Keratinocyte (primary cell): ENCODE results near the gene TMEM201. TPM values are rescaled to one million over a fixed set of nuclear protein-coding genes. Genes with fewer than 3 reads are reported as not detected.

Source experiments
- DNase-seq: peaks from one replicate; pipeline ENCODE4 v3.0.0-alpha.2; 2011; ENCODE audit warnings: low read depth, missing footprints, low spot score
- FAIRE-seq: peaks from 2 replicates; lab custom pipeline; 2011; peaks lifted over from hg19 to GRCh38; lab: Jason Lieb, UNC
- H2AFZ ChIP-seq: 2 replicates; pipeline ENCODE4 v1.6.0; 2012; ENCODE audit warnings: low read length, control low read depth, inconsistent platforms; ENCODE audit not compliant: control insufficient read depth
- H3K27ac ChIP-seq: 2 replicates; pipeline ENCODE4 v1.5.1; 2011; ENCODE audit warnings: low read length; ENCODE audit not compliant: control insufficient read depth, insufficient read depth
- H3K27me3 ChIP-seq: 3 replicates; pipeline ENCODE4 v1.6.0; 2011; ENCODE audit warnings: low read length; ENCODE audit not compliant: control insufficient read depth, insufficient read depth; ENCODE audit errors: extremely low read depth
- H3K36me3 ChIP-seq, 2 experiments: 2 replicates in 1 of 2; 3 replicates in 1 of 2; pipeline ENCODE4 v1.5.1; 2011; ENCODE audit warnings: low read length in 2 of 2, mild to moderate bottlenecking in 1 of 2; ENCODE audit not compliant: control insufficient read depth in 2 of 2, insufficient read depth in 2 of 2; ENCODE audit errors: extremely low read depth in 1 of 2
- H3K4me1 ChIP-seq: 3 replicates; pipeline ENCODE4 v1.5.1; 2011; ENCODE audit warnings: low read length; ENCODE audit not compliant: control insufficient read depth, insufficient read depth; ENCODE audit errors: extremely low read depth
- H3K4me2 ChIP-seq: 3 replicates; pipeline ENCODE4 v1.6.0; 2011; ENCODE audit warnings: low read depth, low read length; ENCODE audit not compliant: control insufficient read depth, insufficient read depth; ENCODE audit errors: extremely low read depth
- H3K4me3 ChIP-seq, 3 experiments: fragments of 200-600 bp in 1 of 3; sonication (generic) in 1 of 3; 2 replicates in 2 of 3; 3 replicates in 1 of 3; pipeline ENCODE4 v1.5.1; 2011 to 2016; ENCODE audit warnings: low read length in 3 of 3, mild to moderate bottlenecking in 3 of 3, control low read depth in 2 of 3, inconsistent platforms in 1 of 3, low read depth in 1 of 3, mixed read lengths in 1 of 3, mixed run types in 1 of 3, moderate library complexity in 1 of 3; ENCODE audit not compliant: control insufficient read depth in 2 of 3, insufficient read depth in 2 of 3; ENCODE audit errors: extremely low read depth in 1 of 3
- H3K79me2 ChIP-seq: 2 replicates; pipeline ENCODE4 v1.6.0; 2012; ENCODE audit warnings: low read length; ENCODE audit not compliant: control insufficient read depth, insufficient read depth
- H3K9ac ChIP-seq: 3 replicates; pipeline ENCODE4 v1.6.0; 2011; ENCODE audit warnings: low read length; ENCODE audit not compliant: control insufficient read depth, insufficient read depth; ENCODE audit errors: extremely low read depth
- H3K9me1 ChIP-seq: 3 replicates; pipeline ENCODE4 v1.6.0; 2011; ENCODE audit warnings: low read length; ENCODE audit not compliant: control insufficient read depth, insufficient read depth; ENCODE audit errors: extremely low read depth
- H3K9me3 ChIP-seq: 2 replicates; pipeline ENCODE4 v1.5.1; 2012; ENCODE audit warnings: low read depth, low read length; ENCODE audit not compliant: control insufficient read depth
- H4K20me1 ChIP-seq: 3 replicates; pipeline ENCODE4 v1.6.0; 2011; ENCODE audit warnings: low read length; ENCODE audit not compliant: control insufficient read depth, insufficient read depth; ENCODE audit errors: extremely low read depth
- EZH2 ChIP-seq: IDR thresholded peaks from one replicate; pipeline ENCODE4 v1.6.1; 2012; ENCODE audit warnings: inconsistent platforms, mild to moderate bottlenecking, low read length, moderate library complexity
- dilution Hi-C: fragments of 300-500 bp; cut with MboI; formaldehyde crosslinking; loops from one replicate; pipeline ENCODE4 v1.7.0; 2020; ENCODE audit warnings: low sequenced_read_pairs; ENCODE audit not compliant: extremely low pct_ligation_motif_present
- polyA plus RNA-seq, 5 experiments: library from polyadenylated mRNA; depleted of rRNA in 3 of 5; stranded (reverse) in 3 of 5; stranded (forward) in 1 of 5; unstranded in 1 of 5; fragments of >200 nt; gene quantifications; 1 replicate in 1 of 5; 2 replicates in 3 of 5; 3 replicates in 1 of 5; pipeline versions ENCODE4 v1.2.1 to v1.2.3, GENCODE V29; 2011 to 2012; ENCODE audit warnings: missing spikeins in 2 of 5, low read depth in 1 of 5, low replicate concordance in 1 of 5
- TF ChIP-seq, protein P1 (sequence below), 3 experiments: IDR thresholded peaks in 1 of 3; conservative IDR thresholded peaks in 1 of 3; optimal IDR thresholded peaks in 1 of 3; 2 replicates in 2 of 3; 3 replicates in 1 of 3; pipeline versions ENCODE3 to v1.5.1; 2011; ENCODE audit warnings: low read length in 3 of 3, mild to moderate bottlenecking in 3 of 3, moderate library complexity in 2 of 3, control low read depth in 1 of 3, inconsistent platforms in 1 of 3; ENCODE audit not compliant: insufficient read depth in 2 of 3; ENCODE audit errors: extremely low read depth in 1 of 3

TMEM201 gene
- polyA plus RNA-seq, 1 donor (not counting 4 experiments of a cell fraction or from before 2014, with no cell fraction given): 1.5 TPM

DNA sequence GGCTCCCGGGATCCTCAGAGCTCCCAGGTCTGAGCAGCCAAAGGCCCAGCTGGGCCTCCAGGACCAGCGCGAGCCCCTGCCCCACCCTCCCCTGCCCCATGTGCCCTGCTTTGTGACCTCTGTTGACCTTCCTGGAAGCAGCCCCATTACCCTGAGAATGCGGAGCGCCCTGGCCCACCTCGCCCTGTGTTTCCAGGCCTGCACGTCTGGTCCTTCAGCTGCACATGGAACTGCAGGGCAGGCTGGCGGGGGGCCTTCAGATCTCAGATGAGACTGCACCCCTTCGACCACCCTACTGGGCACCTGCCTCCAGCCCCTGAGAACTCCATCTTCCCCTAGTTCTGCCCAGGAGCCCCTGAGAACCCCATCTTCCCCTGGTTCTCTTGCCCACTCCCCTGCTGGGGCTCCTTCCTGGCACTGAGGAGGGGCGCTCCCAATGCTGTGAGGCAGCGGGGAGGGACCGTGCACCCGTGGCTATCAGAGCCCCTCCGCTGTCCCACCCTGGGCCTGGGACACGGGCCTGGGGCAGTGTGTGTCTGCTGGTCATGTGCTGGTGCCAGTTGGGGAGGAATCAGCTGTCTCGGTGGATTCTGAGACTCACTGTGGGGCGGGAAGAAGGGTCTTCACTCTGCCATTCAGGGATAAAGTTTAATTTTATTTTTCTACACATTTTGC, 25.1 kb downstream of the TMEM201 start:
- TF ChIP-seq, protein P1, sequence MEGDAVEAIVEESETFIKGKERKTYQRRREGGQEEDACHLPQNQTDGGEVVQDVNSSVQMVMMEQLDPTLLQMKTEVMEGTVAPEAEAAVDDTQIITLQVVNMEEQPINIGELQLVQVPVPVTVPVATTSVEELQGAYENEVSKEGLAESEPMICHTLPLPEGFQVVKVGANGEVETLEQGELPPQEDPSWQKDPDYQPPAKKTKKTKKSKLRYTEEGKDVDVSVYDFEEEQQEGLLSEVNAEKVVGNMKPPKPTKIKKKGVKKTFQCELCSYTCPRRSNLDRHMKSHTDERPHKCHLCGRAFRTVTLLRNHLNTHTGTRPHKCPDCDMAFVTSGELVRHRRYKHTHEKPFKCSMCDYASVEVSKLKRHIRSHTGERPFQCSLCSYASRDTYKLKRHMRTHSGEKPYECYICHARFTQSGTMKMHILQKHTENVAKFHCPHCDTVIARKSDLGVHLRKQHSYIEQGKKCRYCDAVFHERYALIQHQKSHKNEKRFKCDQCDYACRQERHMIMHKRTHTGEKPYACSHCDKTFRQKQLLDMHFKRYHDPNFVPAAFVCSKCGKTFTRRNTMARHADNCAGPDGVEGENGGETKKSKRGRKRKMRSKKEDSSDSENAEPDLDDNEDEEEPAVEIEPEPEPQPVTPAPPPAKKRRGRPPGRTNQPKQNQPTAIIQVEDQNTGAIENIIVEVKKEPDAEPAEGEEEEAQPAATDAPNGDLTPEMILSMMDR (optimal IDR thresholded peaks at IDR 0.05 in 1 of 3, IDR thresholded peaks at IDR 0.05 in 1 of 3, conservative IDR thresholded peaks at IDR 0.05 in 1 of 3; ENCODE audit: extremely low read depth in 1 of 3, insufficient read depth in 2 of 3, low read length in 3 of 3): no peak
- no peak for TF ChIP-seq EZH2

DNA sequence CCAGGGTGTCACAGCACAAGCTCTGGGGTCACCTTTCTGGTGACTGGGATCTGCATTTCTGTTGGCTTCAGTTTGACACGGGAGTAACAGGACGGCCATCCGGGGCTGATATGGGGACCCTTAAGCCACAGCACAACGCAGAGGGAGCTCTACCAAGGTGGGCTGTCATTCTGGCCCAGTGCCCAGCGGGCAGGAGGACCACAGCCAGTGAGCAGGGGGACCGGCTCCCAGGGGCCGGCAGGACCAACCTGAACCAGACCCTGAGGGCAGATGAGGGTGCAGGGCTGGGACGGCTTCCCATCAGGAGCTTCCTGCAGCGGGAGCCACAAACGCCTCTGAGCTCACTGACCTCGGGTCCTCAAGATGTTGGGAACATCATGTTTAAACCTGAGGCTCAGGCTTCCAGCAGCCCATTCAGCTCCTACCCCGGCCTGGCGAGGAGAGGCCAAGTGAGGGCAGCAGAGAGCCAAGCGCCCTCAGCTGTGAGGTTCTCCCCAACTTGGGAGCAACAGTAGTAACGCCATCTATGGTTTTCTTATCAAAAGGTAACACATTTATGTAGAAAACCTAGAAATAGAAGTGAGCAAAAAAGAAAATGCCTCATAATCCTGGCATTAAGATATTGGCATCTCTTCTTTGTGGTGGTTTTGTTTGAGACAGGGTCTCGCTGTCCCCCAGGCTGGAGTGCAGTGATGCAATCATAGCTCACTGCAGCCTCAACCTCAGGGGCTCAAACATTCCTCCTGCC, 26.8 kb downstream of the TMEM201 start:
- dilution Hi-C loops: no loop called here
- Histone ChIP-seq H3K4me3 (no peak overlapping the region), H3K27me3 (peaks cover 4% of the 10 kb centered on the region), H3K4me1 (no peaks in the 10 kb centered on the region), H3K9me1 (no peaks in the 10 kb centered on the region), H3K9me3 (no peaks in the 10 kb centered on the region), H3K79me2 (no peaks in the 10 kb centered on the region), H3K9ac (no peak overlapping the region), H4K20me1 (no peaks in the 10 kb centered on the region), H2AFZ (no peak overlapping the region), H3K4me2 (no peak overlapping the region), H3K36me3 (peaks cover 0 to 4% of the 10 kb centered on the region in 2 experiments), H3K27ac (no peak overlapping the region)
- FAIRE-seq (peak; percentile 43), DNase-seq (no peak)
- TF ChIP-seq, protein P1 (optimal IDR thresholded peaks at IDR 0.05 in 1 of 3, IDR thresholded peaks at IDR 0.05 in 1 of 3, conservative IDR thresholded peaks at IDR 0.05 in 1 of 3; ENCODE audit: extremely low read depth in 1 of 3, insufficient read depth in 2 of 3, low read length in 3 of 3): peak; percentile 79 to 88 (median 86)
- TF ChIP-seq EZH2: no peak

More for the DNA sequence above, 25.1 kb downstream of the TMEM201 start:
- DNase-seq (no peak), FAIRE-seq (no peak)
- H2AFZ ChIP-seq: no peak overlapping the region
- H3K9me3 ChIP-seq: no peaks in the 10 kb centered on the region
- no peak overlapping the region for H3K27ac ChIP-seq
- no peaks in the 10 kb centered on the region for H4K20me1 ChIP-seq
- no peak overlapping the region for H3K4me3 ChIP-seq
- no peaks in the 10 kb centered on the region for H3K79me2 ChIP-seq
- peaks cover 4% of the 10 kb centered on the region for H3K27me3 ChIP-seq
- H3K36me3 ChIP-seq: peaks cover 8% of the 10 kb centered on the region in 2 experiments
- no peak overlapping the region for H3K9ac ChIP-seq
- H3K4me1 ChIP-seq: no peaks in the 10 kb centered on the region
- H3K9me1 ChIP-seq: no peaks in the 10 kb centered on the region
- H3K4me2 ChIP-seq: no peak overlapping the region
- dilution Hi-C loops: no loop called here
